Measurements from ENCODE around the gene HACL1. TPM values are rescaled to one million over a fixed set of nuclear protein-coding genes. Genes with fewer than 3 reads are reported as not detected.
"Not testable (repeated sequence)": the region's sequence is repeated elsewhere in the genome, so short reads cannot be mapped to it uniquely, and the experiment has no call there.

The HACL1 gene
- total RNA-seq, 1 donor from 2014 or later: 8.1 TPM

DNA sequence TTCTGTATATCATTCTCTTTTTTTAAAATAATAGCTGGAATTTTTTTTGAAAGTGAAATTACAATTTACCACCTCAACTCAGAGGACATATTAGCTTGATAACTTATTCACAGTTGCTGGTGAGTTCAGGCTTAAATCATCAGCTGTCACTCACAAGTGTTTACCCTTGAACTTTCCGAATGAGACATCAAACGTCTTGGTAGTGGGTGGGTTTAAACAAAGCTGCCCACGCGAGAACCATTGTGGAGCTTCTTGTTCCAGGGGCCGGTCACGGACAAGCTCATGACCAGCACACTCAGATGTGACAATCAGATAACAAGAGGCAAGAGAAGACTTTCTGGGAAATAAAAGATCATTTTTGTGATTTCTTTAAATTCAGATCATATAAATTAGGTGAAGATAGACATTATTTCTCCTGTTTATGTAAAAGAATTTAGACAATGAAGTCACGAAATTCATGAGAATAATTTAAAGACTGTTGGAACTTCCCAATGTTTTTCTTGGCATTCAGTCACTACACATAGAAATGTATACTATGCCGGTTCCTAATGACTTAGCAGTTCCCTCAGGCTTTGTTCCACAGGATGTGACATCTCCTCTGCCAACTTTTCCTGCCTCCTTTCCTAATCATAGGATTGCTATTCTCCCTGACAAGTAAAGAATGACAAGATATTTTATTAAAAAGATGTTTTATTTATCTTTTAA, 29.4 kb upstream of the HACL1 start:
- peak overlapping the region; percentile 88 for H3K27ac ChIP-seq
- H3K4me1 ChIP-seq: peaks cover 44% of the 10 kb centered on the region
- H3K27me3 ChIP-seq: no peaks in the 10 kb centered on the region
- H3K9me3 ChIP-seq: no peaks in the 10 kb centered on the region
- TF ChIP-seq POLR2AphosphoS5 (IDR thresholded peaks at IDR 0.05; ENCODE audit: insufficient read depth in 1 of 2, low read depth in 1 of 2): no peak
- TF ChIP-seq, protein P1, sequence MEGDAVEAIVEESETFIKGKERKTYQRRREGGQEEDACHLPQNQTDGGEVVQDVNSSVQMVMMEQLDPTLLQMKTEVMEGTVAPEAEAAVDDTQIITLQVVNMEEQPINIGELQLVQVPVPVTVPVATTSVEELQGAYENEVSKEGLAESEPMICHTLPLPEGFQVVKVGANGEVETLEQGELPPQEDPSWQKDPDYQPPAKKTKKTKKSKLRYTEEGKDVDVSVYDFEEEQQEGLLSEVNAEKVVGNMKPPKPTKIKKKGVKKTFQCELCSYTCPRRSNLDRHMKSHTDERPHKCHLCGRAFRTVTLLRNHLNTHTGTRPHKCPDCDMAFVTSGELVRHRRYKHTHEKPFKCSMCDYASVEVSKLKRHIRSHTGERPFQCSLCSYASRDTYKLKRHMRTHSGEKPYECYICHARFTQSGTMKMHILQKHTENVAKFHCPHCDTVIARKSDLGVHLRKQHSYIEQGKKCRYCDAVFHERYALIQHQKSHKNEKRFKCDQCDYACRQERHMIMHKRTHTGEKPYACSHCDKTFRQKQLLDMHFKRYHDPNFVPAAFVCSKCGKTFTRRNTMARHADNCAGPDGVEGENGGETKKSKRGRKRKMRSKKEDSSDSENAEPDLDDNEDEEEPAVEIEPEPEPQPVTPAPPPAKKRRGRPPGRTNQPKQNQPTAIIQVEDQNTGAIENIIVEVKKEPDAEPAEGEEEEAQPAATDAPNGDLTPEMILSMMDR (IDR thresholded peaks at IDR 0.05): no peak
- no peak for TF ChIP-seq POLR2A (IDR thresholded peaks at IDR 0.05)
- DNase-seq (ENCODE audit: extremely low spot score in 2 of 2): no peak
- intact Hi-C loops (cut with DNase I): loop anchor here (10.0 kb wide), 1 partner anchor 184 kb away; no protein-coding TSS in a partner anchor
- H3K4me3 ChIP-seq: peak overlapping the region; percentile 2 to 29
- no peaks in the 10 kb centered on the region for H3K36me3 ChIP-seq

DNA sequence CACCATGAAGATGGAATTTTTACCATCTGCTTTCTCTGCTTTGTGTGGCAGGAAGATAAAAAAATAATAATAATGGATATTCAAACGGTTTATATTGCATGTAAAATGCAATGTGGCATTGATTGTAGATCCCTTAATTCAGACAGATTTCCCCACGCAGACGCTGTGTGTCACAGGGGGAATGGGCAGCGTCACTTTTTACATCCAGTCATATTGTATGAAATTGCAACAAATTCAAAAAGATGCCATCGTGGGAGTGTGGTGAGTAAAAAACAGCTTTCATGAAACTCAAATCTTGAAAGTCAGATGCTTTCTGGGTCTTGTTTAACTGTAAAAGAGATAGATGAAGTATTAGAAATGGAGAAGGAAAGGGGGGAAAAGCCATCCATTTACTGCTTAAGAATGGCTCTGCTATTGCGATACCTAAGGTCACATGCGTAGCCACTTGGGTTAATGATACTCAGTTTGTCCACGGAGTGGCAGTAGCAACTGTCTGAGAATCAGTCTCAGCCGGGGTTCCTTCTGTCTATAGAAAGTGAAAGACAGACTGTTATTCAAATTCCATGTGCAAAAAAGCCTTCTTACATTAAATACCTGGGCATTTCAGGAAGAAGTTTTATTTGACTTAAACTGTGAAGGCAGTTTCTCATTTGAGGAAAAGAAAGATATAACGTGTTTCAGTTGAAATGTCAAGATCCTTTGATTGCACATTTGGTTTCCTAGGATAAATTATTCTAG, 28.7 kb upstream of the HACL1 start:
- H3K27ac ChIP-seq: peak overlapping the region; percentile 88
- intact Hi-C loops (cut with DNase I): loop anchor here (10.0 kb wide), 1 partner anchor 185 kb away; no protein-coding TSS in a partner anchor

DNA sequence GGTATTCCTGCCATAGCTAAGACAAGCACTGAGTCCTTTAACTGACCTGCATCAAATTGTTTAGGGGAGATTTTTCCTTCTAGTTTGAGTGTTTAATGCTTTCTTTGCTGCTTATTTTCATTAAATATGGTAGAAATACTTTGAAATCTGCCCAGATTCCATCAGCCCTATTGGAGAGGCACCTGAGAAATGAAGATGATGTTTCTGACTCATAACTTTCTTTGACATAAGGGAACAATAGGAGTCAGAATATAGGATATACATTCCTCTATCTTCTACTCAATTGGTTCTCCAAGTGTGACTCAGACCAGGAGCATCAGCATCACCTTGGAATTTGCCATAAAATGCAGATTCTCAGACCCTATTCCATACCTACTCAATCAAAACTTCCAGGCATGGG, 27.6 kb upstream of the HACL1 start:
- no peaks in the 10 kb centered on the region for H3K9me3 ChIP-seq
- no peak overlapping the region for H3K27ac ChIP-seq
- intact Hi-C loops (cut with DNase I): no loop called here
- TF ChIP-seq POLR2A (IDR thresholded peaks at IDR 0.05) (no peak), POLR2AphosphoS5 (IDR thresholded peaks at IDR 0.05; ENCODE audit: insufficient read depth in 1 of 2, low read depth in 1 of 2) (no peak)
- TF ChIP-seq, protein P1 (IDR thresholded peaks at IDR 0.05): no peak
- H3K27me3 ChIP-seq: no peaks in the 10 kb centered on the region
- H3K36me3 ChIP-seq: no peaks in the 10 kb centered on the region
- no peak overlapping the region for H3K4me3 ChIP-seq
- H3K4me1 ChIP-seq: peaks cover 33% of the 10 kb centered on the region
- DNase-seq (ENCODE audit: extremely low spot score in 2 of 2): no peak

More for the DNA sequence above, 28.7 kb upstream of the HACL1 start:
- peaks cover 38% of the 10 kb centered on the region for H3K4me1 ChIP-seq
- no peaks in the 10 kb centered on the region for H3K27me3 ChIP-seq
- H3K36me3 ChIP-seq: no peaks in the 10 kb centered on the region
- DNase-seq (ENCODE audit: extremely low spot score in 2 of 2): no peak
- peak overlapping the region; percentile 2 to 29 for H3K4me3 ChIP-seq
- TF ChIP-seq, protein P1 (IDR thresholded peaks at IDR 0.05): peak; percentile 76 to 90 (median 80)
- TF ChIP-seq POLR2AphosphoS5 (IDR thresholded peaks at IDR 0.05; ENCODE audit: insufficient read depth in 1 of 2, low read depth in 1 of 2) (peak in 1 of 2 donors; percentile 74), POLR2A (IDR thresholded peaks at IDR 0.05) (no peak)
- no peaks in the 10 kb centered on the region for H3K9me3 ChIP-seq

DNA sequence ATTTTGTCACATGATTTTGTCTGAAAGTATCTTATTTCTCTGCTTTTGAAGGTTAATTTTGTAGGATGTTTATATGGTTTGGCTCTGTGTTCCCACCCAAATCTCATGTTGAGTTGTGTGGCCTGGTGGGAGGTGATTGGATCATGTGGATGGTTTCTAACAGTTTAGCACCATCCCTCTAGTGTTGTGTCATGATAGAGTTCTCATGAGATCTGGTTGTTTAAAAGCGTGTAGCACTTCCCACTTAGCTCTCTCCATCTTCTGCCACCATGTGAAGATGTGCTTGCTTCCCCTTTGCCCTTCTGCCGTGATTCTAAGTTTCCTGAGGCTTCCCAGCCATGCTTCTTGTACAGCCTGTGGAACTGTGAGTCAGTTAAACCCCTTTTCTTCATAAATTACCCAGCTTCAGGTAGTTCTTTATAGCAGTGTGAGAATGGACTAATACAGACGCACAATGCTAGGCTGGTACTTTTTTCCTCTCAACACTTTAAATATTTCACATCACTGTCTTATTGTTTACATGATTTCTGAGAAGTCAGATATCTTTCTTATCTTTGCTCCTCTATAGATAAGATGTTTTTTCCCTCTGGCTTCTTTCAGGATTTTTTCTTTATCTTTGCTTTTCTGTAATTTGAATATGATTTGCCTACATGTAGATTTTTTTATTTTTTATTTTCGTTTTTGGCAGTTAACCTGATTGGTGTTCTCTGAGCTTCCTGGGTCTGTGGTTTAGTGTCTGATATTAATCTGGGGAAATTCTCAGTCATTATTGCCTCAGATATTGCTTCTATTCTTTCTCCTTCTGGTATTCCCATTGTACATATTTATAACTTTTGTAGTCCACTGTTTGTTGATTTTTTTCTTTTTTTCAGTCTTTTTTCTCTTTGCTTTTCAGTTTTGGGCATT, 22.4 kb upstream of the HACL1 start:
- Histone ChIP-seq H3K27me3 (no peaks in the 10 kb centered on the region), H3K36me3 (no peaks in the 10 kb centered on the region), H3K9me3 (no peaks in the 10 kb centered on the region), H3K4me1 (no peaks in the 10 kb centered on the region), H3K4me3 (no peak overlapping the region), H3K27ac (no peak overlapping the region)
- no peak for TF ChIP-seq POLR2A (IDR thresholded peaks at IDR 0.05)
- TF ChIP-seq POLR2AphosphoS5 (IDR thresholded peaks at IDR 0.05; ENCODE audit: insufficient read depth in 1 of 2, low read depth in 1 of 2): no peak
- TF ChIP-seq, protein P1 (IDR thresholded peaks at IDR 0.05): no peak
- intact Hi-C loops (cut with DNase I): no loop called here
- no peak for DNase-seq (ENCODE audit: extremely low spot score in 2 of 2)

DNA sequence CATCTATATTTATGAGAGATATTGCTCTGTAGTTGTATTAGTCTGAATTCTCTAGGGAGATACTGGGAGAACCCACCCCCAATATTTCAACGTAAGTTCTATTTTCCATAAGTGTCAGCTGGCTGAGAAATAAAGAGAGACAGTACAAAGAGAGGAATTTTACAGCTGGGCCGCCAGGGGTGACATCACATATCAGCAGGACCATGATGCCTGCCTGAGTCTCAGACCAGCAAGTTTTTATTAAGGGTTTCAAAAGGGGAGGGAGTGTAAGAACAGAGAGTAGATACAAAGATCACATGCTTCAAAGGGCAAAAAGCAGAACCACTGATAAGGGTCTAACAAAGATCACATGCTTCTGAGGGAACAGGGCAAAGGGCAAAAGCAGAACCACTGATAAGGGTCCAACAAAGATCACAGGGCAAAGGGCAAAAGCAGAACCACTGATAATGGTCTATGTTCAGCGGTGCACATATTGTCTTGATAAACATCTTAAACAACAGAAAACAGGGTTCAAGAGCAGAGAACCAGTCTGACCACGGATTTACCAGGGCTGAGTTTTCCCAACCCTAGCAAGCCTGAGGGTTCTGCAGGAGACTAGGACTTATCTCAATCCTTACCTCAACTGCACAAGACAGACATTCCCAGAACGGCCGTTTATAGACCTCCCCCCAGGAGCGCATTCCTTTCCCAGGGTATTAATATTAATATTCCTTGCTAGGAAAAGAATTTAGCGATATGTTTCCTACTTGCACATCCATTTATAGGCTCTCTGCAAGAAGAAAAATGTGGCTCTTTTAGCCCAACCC, 18.5 kb upstream of the HACL1 start:
- H3K27ac ChIP-seq; H3K4me1 ChIP-seq; DNase-seq (ENCODE audit: extremely low spot score in 2 of 2); H3K4me3 ChIP-seq; H3K9me3 ChIP-seq; H3K36me3 ChIP-seq; intact Hi-C loops (cut with DNase I); H3K27me3 ChIP-seq: not testable (repeated sequence)
